GM12878 (cell line): ENCODE data around the gene EGFR.

Source experiments
- ASH2L ChIP-seq: fragments of 300-600, 200-600 bp; sonication (generic); IDR thresholded peaks from 2 replicates; pipeline ENCODE4 v1.6.1; 2017; ENCODE audit warnings: low read depth, mild to moderate bottlenecking, borderline replicate concordance
- CEBPB ChIP-seq, 2 experiments: fragments of 150-350 bp in 1 of 2; IDR thresholded peaks; 2 replicates each; pipeline ENCODE4 v1.6.1; 2012 to 2014; ENCODE audit warnings: low read depth in 2 of 2, low read length in 2 of 2, borderline replicate concordance in 1 of 2, inconsistent platforms in 1 of 2
- CTCF ChIP-seq, 3 experiments: IDR thresholded peaks in 2 of 3; conservative IDR thresholded peaks in 1 of 3; 2 replicates each; pipeline ENCODE4 v1.5.1; 2011; ENCODE audit warnings: low read depth in 3 of 3, low read length in 3 of 3, mild to moderate bottlenecking in 3 of 3, control low read depth in 2 of 3, moderate library complexity in 2 of 3, inconsistent platforms in 1 of 3, mixed read lengths in 1 of 3; ENCODE audit not compliant: control insufficient read depth in 2 of 3, insufficient read depth in 1 of 3; ENCODE audit errors: extremely low read depth in 1 of 3
- MEF2A ChIP-seq: IDR thresholded peaks from 2 replicates; pipeline ENCODE4 v1.6.1; 2011; ENCODE audit warnings: low read depth, mild to moderate bottlenecking, low read length, moderate library complexity; ENCODE audit not compliant: insufficient read depth
- POLR2A ChIP-seq: IDR thresholded peaks from 2 replicates; pipeline ENCODE4 v1.6.1; 2011; ENCODE audit warnings: low read depth, mild to moderate bottlenecking, low read length
- REST ChIP-seq: IDR thresholded peaks from 2 replicates; pipeline ENCODE4 v1.6.1; 2012; ENCODE audit warnings: mild to moderate bottlenecking, low read depth, low read length

GRCh38 chr7:55099066-55099820, 80.4 kb downstream of the EGFR start:
- TF ChIP-seq CTCF (IDR thresholded peaks at IDR 0.05 in 2 of 3, conservative IDR thresholded peaks at IDR 0.05 in 1 of 3; ENCODE audit: control insufficient read depth in 2 of 3, extremely low read depth in 1 of 3, insufficient read depth in 1 of 3, low read depth in 3 of 3, low read length in 3 of 3), result no peak
- TF ChIP-seq ASH2L, result no peak
- TF ChIP-seq MEF2A, result no peak
- no peak for TF ChIP-seq POLR2A
- TF ChIP-seq CEBPB (IDR thresholded peaks at IDR 0.05; ENCODE audit: borderline replicate concordance in 1 of 2, low read depth in 2 of 2, low read length in 2 of 2), result no peak
- TF ChIP-seq REST, result no peak
